Parathyroid adenoma (tissue), 2 donors: ENCODE results near the gene YWHAQ.

Experiments used
- H2AFZ ChIP-seq: fragments of 300-600 bp; sonication (generic); one replicate; pipeline ENCODE4 v1.7.0; 2017; ENCODE audit warnings: antibody characterized with exemption, mild to moderate bottlenecking
- H3K27ac ChIP-seq: fragments of 300-600 bp; sonication (generic); one replicate; pipeline ENCODE4 v1.7.0; 2017
- H3K27me3 ChIP-seq: fragments of 300-600 bp; sonication (generic); one replicate; pipeline ENCODE4 v1.7.0; 2017; ENCODE audit warnings: low read length; ENCODE audit not compliant: control insufficient read depth, insufficient read depth
- H3K36me3 ChIP-seq: fragments of 300-600 bp; sonication (generic); one replicate; pipeline ENCODE4 v1.7.0; 2017; ENCODE audit warnings: low read length; ENCODE audit not compliant: control insufficient read depth, insufficient read depth
- H3K4me1 ChIP-seq: fragments of 300-600 bp; sonication (generic); one replicate; pipeline ENCODE4 v1.7.0; 2017; ENCODE audit warnings: control low read depth
- H3K4me2 ChIP-seq: fragments of 300-600 bp; sonication (generic); one replicate; pipeline ENCODE4 v1.7.0; 2017; ENCODE audit warnings: low read length
- H3K4me3 ChIP-seq: fragments of 300-600 bp; sonication (generic); one replicate; pipeline ENCODE4 v1.7.0; 2017; ENCODE audit warnings: low read depth, low read length
- H3K79me2 ChIP-seq: fragments of 300-600 bp; sonication (generic); one replicate; pipeline ENCODE4 v1.7.0; 2017; ENCODE audit warnings: control low read depth
- H3K9ac ChIP-seq: fragments of 300-600 bp; sonication (generic); one replicate; pipeline ENCODE4 v1.7.0; 2017; ENCODE audit warnings: mild to moderate bottlenecking
- H3K9me3 ChIP-seq: fragments of 300-600 bp; sonication (generic); one replicate; pipeline ENCODE4 v1.7.0; 2017; ENCODE audit warnings: low read length; ENCODE audit not compliant: control insufficient read depth
- TF ChIP-seq, protein P1 (sequence below): fragments of 300-600 bp; sonication (generic); IDR thresholded peaks from one replicate; pipeline ENCODE4 v1.7.0; 2017; ENCODE audit warnings: antibody characterized with exemption, mild to moderate bottlenecking
- donor health status: primary hyperparathyroidism.

Gene YWHAQ

GRCh38 chr2:9653485-9654271, 22.9 kb upstream of the YWHAQ start:
- H3K4me3 ChIP-seq = no peak overlapping the region
- no peak overlapping the region for H3K9ac ChIP-seq
- H3K9me3 ChIP-seq = no peaks in the 10 kb centered on the region
- TF ChIP-seq, protein P1, sequence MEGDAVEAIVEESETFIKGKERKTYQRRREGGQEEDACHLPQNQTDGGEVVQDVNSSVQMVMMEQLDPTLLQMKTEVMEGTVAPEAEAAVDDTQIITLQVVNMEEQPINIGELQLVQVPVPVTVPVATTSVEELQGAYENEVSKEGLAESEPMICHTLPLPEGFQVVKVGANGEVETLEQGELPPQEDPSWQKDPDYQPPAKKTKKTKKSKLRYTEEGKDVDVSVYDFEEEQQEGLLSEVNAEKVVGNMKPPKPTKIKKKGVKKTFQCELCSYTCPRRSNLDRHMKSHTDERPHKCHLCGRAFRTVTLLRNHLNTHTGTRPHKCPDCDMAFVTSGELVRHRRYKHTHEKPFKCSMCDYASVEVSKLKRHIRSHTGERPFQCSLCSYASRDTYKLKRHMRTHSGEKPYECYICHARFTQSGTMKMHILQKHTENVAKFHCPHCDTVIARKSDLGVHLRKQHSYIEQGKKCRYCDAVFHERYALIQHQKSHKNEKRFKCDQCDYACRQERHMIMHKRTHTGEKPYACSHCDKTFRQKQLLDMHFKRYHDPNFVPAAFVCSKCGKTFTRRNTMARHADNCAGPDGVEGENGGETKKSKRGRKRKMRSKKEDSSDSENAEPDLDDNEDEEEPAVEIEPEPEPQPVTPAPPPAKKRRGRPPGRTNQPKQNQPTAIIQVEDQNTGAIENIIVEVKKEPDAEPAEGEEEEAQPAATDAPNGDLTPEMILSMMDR = no peak
- no peak overlapping the region for H3K4me2 ChIP-seq
- H3K4me1 ChIP-seq = no peaks in the 10 kb centered on the region
- no peaks in the 10 kb centered on the region for H3K27me3 ChIP-seq
- H3K79me2 ChIP-seq = no peaks in the 10 kb centered on the region
- no peak overlapping the region for H2AFZ ChIP-seq
- no peak overlapping the region for H3K27ac ChIP-seq
- H3K36me3 ChIP-seq = no peaks in the 10 kb centered on the region

- Histone ChIP-seq H2AFZ (no peak overlapping the region), H3K4me2 (no peak overlapping the region)
Observed at GRCh38 chr2:9652898-9653479, 22.2 kb upstream of the YWHAQ start.

GRCh38 chr2:9652267-9652666, 21.5 kb upstream of the YWHAQ start:
- Histone ChIP-seq H3K27me3 (no peaks in the 10 kb centered on the region), H3K4me2 (no peak overlapping the region), H3K36me3 (no peaks in the 10 kb centered on the region), H3K4me1 (peaks cover 2% of the 10 kb centered on the region), H3K9ac (no peak overlapping the region), H3K79me2 (no peaks in the 10 kb centered on the region), H3K27ac (no peak overlapping the region), H3K4me3 (no peak overlapping the region), H3K9me3 (no peaks in the 10 kb centered on the region), H2AFZ (no peak overlapping the region)
- TF ChIP-seq, protein P1 = no peak

More at GRCh38 chr2:9652898-9653479, 22.2 kb upstream of the YWHAQ start:
- Histone ChIP-seq H3K9ac (no peak overlapping the region), H3K4me3 (no peak overlapping the region), H3K4me1 (peaks cover 1% of the 10 kb centered on the region), H3K27ac (no peak overlapping the region), H3K79me2 (no peaks in the 10 kb centered on the region), H3K9me3 (no peaks in the 10 kb centered on the region), H3K27me3 (no peaks in the 10 kb centered on the region), H3K36me3 (no peaks in the 10 kb centered on the region)
- TF ChIP-seq, protein P1 = no peak

DNA sequence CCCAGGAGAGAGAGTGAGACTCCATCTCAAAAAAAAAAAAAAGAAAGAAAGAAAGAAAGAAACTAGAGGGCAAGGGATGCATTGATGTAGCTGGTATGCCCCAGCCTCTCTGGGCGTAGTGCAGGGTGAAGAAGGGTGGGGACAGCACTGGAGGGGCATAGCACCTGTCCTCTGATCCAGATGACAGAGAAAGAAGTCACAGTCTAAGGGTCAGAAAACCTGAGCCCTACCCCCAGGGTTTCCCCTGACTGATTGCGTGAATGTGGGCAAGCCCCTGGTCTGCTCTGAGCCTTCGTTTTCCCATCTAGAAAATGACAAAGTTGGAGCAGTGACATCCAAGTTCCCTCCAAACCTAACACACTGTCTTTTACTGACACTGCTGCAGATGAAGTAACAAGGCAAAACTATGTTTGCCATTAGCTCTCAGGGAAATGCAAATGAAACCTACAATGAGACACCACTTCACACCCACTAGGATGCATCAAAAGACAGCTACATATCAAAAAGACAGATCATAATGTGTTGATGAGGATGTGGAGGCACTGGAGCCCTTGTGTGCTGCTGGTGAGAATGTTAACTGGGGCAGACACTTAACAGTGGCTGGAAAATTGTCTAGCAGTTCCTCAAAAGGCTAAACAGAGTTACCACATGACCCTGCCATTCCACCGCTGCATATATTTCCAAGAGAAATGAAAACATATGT, 19.5 kb upstream of the YWHAQ start:
- Histone ChIP-seq H3K27me3 (no peaks in the 10 kb centered on the region), H3K27ac (no peak overlapping the region)
- TF ChIP-seq, protein P1 = no peak

More for the DNA sequence above, 19.5 kb upstream of the YWHAQ start:
- Histone ChIP-seq H3K4me1 (peaks cover 2% of the 10 kb centered on the region), H3K79me2 (no peaks in the 10 kb centered on the region), H3K4me2 (no peak overlapping the region), H3K36me3 (no peaks in the 10 kb centered on the region), H3K9me3 (no peaks in the 10 kb centered on the region), H3K4me3 (no peak overlapping the region), H2AFZ (no peak overlapping the region), H3K9ac (no peak overlapping the region)
